Right lobe of liver (tissue), 6 donors: ENCODE measurements around the gene KNTC1. TPM values are rescaled to one million over a fixed set of nuclear protein-coding genes. Genes with fewer than 3 reads are reported as not detected.
"Not testable (repeated sequence)": the region's sequence is repeated elsewhere in the genome, so short reads cannot be mapped to it uniquely, and the experiment has no call there.

Experiments
- ATAC-seq, 4 donors: fragments of 200-7000 bp; cut with Tn5 transposase; one replicate each; pipeline ENCODE4 v1.9.1; 2020; ENCODE audit warnings: mild to moderate bottlenecking in 4 of 4, moderate library complexity in 4 of 4
- DNase-seq, 3 donors: peaks; one replicate each; pipeline ENCODE4 v3.0.0-alpha.2; 2020
- H3K27ac ChIP-seq, 3 donors: fragments of 200-600 bp; one replicate each; pipeline ENCODE4 v1.8.0; 2022
- H3K27me3 ChIP-seq, 2 donors: fragments of 200-600 bp; one replicate each; pipeline ENCODE4 v1.8.0; 2022
- H3K36me3 ChIP-seq, 4 donors: fragments of 200-600 bp; sonication (generic) in 1 of 4; one replicate each; pipeline versions ENCODE4 v1.5.1 to v1.8.0; 2017 to 2022; ENCODE audit warnings: control low read depth in 1 of 4
- H3K4me1 ChIP-seq, 4 donors: fragments of 200-600 bp; sonication (generic) in 1 of 4; one replicate each; pipeline versions ENCODE4 v1.5.1 to v1.8.0; 2017 to 2022; ENCODE audit warnings: control low read depth in 1 of 4
- H3K4me3 ChIP-seq, 3 donors: fragments of 200-600 bp; one replicate each; pipeline ENCODE4 v1.8.0; 2022
- H3K9me3 ChIP-seq, 4 donors: fragments of 200-600 bp; sonication (generic) in 1 of 4; one replicate each; pipeline versions ENCODE4 v1.5.1 to v1.8.0; 2017 to 2022; ENCODE audit warnings: control low read depth in 1 of 4
- POLR2A ChIP-seq: fragments of 450-650 bp; IDR thresholded peaks from one replicate; pipeline ENCODE4 v1.6.1; 2017; ENCODE audit warnings: antibody characterized with exemption, mild to moderate bottlenecking
- WGBS: methylation state at CpG from one replicate; pipeline ENCODE4 v1.1.6; 2018; ENCODE audit warnings: low coverage, low lambda C conversion rate; ENCODE audit not compliant: insufficient coverage; ENCODE audit errors: missing lambda C conversion rate; 5-methylcytosine and 5-hydroxymethylcytosine counted together
- intact Hi-C, 2 donors: fragments of 100-400 bp; cut with DNase I; formaldehyde crosslinking; loops; one replicate each; pipeline versions ENCODE4 v1.11.2 to v1.14.1; 2022
- total RNA-seq, 6 experiments: library from RNA; depleted of rRNA in 2 of 6; stranded (reverse); fragments of >200 nt in 2 of 6; fragmentation: NEBNext Ultra II Directional in 3 of 6; extraction: Animal tissue kit (Norgen Biotek cat#: 25700) in 3 of 6; gene quantifications; one replicate each; pipeline versions ENCODE4 v1.1.0 to v1.2.4, GENCODE V29; 2016 to 2023
- TF ChIP-seq, protein P1 (sequence below), 4 donors: fragments of 200-600 bp in 3 of 4; fragments of 450-650 bp in 1 of 4; IDR thresholded peaks; one replicate each; pipeline versions ENCODE4 v1.5.1 to v1.8.0; 2016 to 2022; ENCODE audit warnings: antibody characterized with exemption in 4 of 4, mild to moderate bottlenecking in 2 of 4
- donor health status: DM: no; HTN: yes; CAD: no.
- donor health status: DM: no; HTN: no; CAD: no.
- donor health status: DM: no; HTN: no; CAD: no.
- donor health status: DM: no; HTN: yes; CAD: no.
- donor health status: DM: no; HTN: yes; CAD: no.

The KNTC1 gene
- total RNA-seq, 6 experiments from 2014 or later, result 2.1 to 10.7 (median 3.5) TPM

DNA sequence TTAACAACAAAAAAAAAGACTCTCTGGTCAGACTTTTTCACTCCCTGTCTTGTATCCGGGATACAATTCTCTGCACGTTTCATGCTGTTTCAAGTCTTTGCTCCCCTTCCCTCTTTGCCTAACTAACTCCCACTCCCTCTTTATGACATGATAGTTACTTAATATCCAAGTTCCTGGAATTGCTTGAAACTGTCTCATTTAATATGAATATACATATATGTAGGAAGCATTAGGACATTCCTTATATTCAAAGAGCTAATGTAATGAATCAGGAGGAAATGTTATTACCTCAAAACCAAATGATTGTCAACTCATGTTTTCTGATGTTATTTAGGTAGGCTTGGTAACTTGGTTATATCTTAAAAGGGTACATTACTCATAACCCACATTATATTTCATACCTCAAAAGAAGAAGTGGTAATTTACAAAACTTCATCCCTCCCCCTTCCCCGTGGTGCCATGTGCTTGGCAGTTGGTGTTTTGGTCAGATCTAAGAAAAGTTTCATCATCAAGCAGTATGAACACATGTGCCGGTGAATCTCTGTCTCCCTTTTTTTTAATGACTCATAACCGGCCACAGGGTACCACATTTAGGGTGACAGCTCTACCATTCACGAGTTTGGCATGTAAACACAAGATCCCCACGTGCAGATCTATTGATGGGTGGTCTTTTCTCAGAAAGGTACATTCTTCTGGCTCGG is 119.6 kb downstream of the KNTC1 start:
- ATAC-seq (peak in 1 of 4 donors; percentile 48), DNase-seq (no peak)
- no peak overlapping the region for H3K4me3 ChIP-seq
- 38% methylated on average over 8 of the region's 8 CpGs for WGBS
- H3K36me3 ChIP-seq, result no peaks in the 10 kb centered on the region
- no peaks in the 10 kb centered on the region for H3K27me3 ChIP-seq
- H3K4me1 ChIP-seq, result no peaks in the 10 kb centered on the region
- no peak overlapping the region for H3K27ac ChIP-seq
- H3K9me3 ChIP-seq, result no peaks in the 10 kb centered on the region
- intact Hi-C loops, result no loop called here
- TF ChIP-seq POLR2A, result no peak
- TF ChIP-seq, protein P1, sequence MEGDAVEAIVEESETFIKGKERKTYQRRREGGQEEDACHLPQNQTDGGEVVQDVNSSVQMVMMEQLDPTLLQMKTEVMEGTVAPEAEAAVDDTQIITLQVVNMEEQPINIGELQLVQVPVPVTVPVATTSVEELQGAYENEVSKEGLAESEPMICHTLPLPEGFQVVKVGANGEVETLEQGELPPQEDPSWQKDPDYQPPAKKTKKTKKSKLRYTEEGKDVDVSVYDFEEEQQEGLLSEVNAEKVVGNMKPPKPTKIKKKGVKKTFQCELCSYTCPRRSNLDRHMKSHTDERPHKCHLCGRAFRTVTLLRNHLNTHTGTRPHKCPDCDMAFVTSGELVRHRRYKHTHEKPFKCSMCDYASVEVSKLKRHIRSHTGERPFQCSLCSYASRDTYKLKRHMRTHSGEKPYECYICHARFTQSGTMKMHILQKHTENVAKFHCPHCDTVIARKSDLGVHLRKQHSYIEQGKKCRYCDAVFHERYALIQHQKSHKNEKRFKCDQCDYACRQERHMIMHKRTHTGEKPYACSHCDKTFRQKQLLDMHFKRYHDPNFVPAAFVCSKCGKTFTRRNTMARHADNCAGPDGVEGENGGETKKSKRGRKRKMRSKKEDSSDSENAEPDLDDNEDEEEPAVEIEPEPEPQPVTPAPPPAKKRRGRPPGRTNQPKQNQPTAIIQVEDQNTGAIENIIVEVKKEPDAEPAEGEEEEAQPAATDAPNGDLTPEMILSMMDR (IDR thresholded peaks at IDR 0.05), result no peak

DNA sequence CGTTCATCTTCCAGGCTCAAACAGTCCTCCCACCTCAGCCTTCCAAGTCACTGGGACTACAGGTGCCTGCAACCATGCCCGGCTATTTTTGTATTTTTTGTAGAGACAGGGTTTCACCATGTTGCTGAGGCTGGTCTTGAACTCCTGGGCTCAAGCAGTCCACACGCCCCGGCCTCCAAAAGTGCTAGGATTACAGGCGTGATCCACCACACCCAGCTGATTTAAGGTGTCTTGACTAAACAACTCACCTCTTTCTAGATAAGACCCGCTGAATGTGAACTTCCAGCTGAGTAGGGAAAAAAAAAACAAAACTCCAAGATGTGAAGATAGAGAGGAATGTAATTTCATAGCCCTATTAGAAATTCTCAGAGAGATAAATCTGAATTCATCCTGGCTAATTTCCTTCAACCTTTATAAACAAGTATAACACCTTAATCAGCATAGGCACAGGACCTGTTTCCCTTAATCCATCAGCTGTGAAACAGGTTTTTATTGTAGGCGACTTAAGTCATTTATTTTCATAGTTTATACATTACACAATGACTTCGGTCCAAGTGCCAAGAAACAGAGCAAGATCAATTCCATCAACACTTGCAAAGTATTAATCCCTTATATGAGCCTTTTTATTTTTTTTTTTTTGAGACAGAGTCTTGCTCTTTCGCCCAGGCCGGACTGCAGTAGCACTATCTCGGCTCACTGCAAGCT is 124.6 kb downstream of the KNTC1 start:
- ATAC-seq, result no peak
- Histone ChIP-seq H3K27me3 (no peaks in the 10 kb centered on the region), H3K9me3 (no peaks in the 10 kb centered on the region), H3K27ac (no peak overlapping the region), H3K36me3 (no peaks in the 10 kb centered on the region), H3K4me3 (no peak overlapping the region), H3K4me1 (no peaks in the 10 kb centered on the region)
- intact Hi-C loops, result no loop called here
- TF ChIP-seq, protein P1 (IDR thresholded peaks at IDR 0.05), result no peak
- no peak for TF ChIP-seq POLR2A
- 71% methylated on average over 11 of the region's 11 CpGs for WGBS
- no peak for DNase-seq

DNA sequence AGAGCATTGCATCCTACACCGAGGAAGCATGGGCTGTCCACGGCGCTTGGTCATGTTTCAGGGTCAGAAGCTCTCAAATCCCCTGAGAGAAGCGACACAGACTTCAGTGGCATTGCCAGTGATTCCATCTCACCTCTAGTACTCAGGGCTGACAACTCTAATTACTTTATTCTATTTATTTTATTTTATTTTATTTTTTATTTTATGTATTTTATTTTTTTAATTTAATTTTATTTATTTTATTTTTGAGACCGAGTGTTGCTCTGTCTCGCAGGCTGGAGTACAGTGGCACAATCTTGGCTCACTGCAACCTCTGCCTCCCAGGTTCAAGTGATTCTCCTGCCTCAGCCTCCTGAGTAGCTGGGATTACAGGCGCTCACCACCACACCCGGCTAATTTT is 126.2 kb downstream of the KNTC1 start:
- H3K9me3 ChIP-seq, H3K27me3 ChIP-seq, H3K4me1 ChIP-seq, H3K36me3 ChIP-seq, H3K4me3 ChIP-seq, intact Hi-C loops, H3K27ac ChIP-seq, ATAC-seq, DNase-seq: not testable (repeated sequence)
- WGBS, result 94% methylated on average over 5 of the region's 8 CpGs

DNA sequence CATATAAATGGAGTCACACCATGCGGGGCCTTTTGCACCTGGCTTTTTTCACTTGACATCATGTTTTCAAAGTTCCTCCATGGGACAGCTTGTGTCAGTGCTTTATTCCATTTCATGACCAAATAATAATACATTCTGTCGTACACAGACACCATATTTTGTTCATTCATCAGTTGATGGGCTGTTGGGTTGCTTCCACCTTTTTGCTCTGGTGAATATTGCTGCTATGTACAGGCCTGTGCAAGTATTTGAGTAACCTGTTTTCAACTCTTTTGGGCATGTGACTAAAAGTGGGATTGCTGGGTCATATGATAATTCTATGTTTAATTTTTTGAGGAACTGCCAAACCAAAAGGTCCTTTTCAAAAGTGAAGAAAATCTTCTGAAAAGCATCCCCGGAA is 129.2 kb downstream of the KNTC1 start:
- no peaks in the 10 kb centered on the region for H3K27me3 ChIP-seq
- intact Hi-C loops, result no loop called here
- DNase-seq, result no peak
- ATAC-seq, result no peak
- WGBS, result 90% methylated on average over 3 of the region's 3 CpGs
- no peak overlapping the region for H3K27ac ChIP-seq
- no peaks in the 10 kb centered on the region for H3K36me3 ChIP-seq
- TF ChIP-seq, protein P1 (IDR thresholded peaks at IDR 0.05), result no peak
- no peak for TF ChIP-seq POLR2A
- no peaks in the 10 kb centered on the region for H3K9me3 ChIP-seq
- H3K4me3 ChIP-seq, result no peak overlapping the region
- H3K4me1 ChIP-seq, result no peaks in the 10 kb centered on the region

DNA sequence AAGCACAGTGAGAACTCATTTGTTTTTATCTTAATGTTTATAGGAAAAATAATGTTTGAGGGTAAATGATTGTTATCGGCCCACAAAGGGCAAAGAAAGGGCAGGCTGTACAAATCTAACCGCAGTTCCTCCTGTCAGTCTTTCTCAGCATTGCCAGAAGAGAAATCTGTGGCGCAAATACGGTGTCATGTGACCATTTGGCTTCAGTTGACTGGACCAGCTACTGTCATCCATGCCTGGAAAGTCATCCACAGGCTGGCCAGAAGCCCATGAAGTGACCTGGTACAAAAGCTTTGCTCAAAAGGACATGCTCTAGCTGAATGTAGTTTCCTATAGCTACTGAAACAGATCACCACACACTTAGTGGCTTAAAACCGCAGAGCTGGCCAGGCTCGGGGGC is 132.5 kb downstream of the KNTC1 start:
- ATAC-seq (peak in 1 of 4 donors; percentile 17), DNase-seq (no peak)
- Histone ChIP-seq H3K4me1 (no peaks in the 10 kb centered on the region), H3K4me3 (no peak overlapping the region), H3K36me3 (no peaks in the 10 kb centered on the region), H3K27ac (no peak overlapping the region), H3K9me3 (no peaks in the 10 kb centered on the region), H3K27me3 (no peaks in the 10 kb centered on the region)
- TF ChIP-seq, protein P1 (IDR thresholded peaks at IDR 0.05), result no peak
- no peak for TF ChIP-seq POLR2A
- WGBS, result 85% methylated on average over 6 of the region's 6 CpGs
- intact Hi-C loops, result no loop called here
